HAP-1 (cell line): ENCODE measurements around the gene CIITA.

Source experiments
- DNase-seq, 2 experiments: peaks; one replicate each; pipeline ENCODE4 v3.0.0-alpha.2; 2016 to 2020; ENCODE audit warnings: low spot score in 2 of 2
- H3K27me3 ChIP-seq: fragments of 250-450 bp; sonication (Bioruptor Pico); 2 replicates; pipeline ENCODE4 v1.5.1; 2020; ENCODE audit warnings: low read depth, mild to moderate bottlenecking, moderate library complexity
- H3K36me3 ChIP-seq: fragments of 250-450 bp; sonication (Bioruptor Pico); replicated peaks from 2 replicates; pipeline ENCODE4 v1.5.1; 2020; ENCODE audit warnings: mild to moderate bottlenecking
- H3K4me1 ChIP-seq: fragments of 250-450 bp; sonication (Bioruptor Pico); 2 replicates; pipeline ENCODE4 v1.5.1; 2020; ENCODE audit warnings: mild to moderate bottlenecking
- H3K4me3 ChIP-seq: fragments of 250-450 bp; sonication (Bioruptor Pico); 2 replicates; pipeline ENCODE4 v1.5.1; 2020; ENCODE audit warnings: mild to moderate bottlenecking, moderate library complexity
- H3K9me3 ChIP-seq: fragments of 250-450 bp; sonication (Bioruptor Pico); 2 replicates; pipeline ENCODE4 v1.5.1; 2020; ENCODE audit warnings: mild to moderate bottlenecking, moderate library complexity
- in situ Hi-C: fragments of 300-500 bp; cut with MboI; formaldehyde crosslinking; loops from 3 replicates; pipeline ENCODE4 v1.14.3; 2020; ENCODE audit warnings: low sequenced_read_pairs, inconsistent platforms, mixed read lengths

The CIITA gene

GRCh38 chr16:10943064-10943353, 66.0 kb downstream of the CIITA start:
- H3K27me3 ChIP-seq = no peaks in the 10 kb centered on the region
- H3K4me3 ChIP-seq = peak overlapping the region; percentile 58
- peaks cover 32% of the 10 kb centered on the region for H3K4me1 ChIP-seq
- DNase-seq = no peak
- H3K9me3 ChIP-seq = no peaks in the 10 kb centered on the region
- 0 out of 2 replicates have a peak, but pooled peaks cover 3% of the 10 kb centered on the region for H3K36me3 ChIP-seq
- in situ Hi-C loops = no loop called here

GRCh38 chr16:10944249-10945064, 67.5 kb downstream of the CIITA start, which contains the start of gene CLEC16A:
CLEC16A (plus strand) TSS chr16:10944564; CDS start chr16:10944718, 154 bp downstream.
- H3K4me1 ChIP-seq = peaks cover 32% of the 10 kb centered on the region
- in situ Hi-C loops = no loop called here

GRCh38 chr16:10945065-10945787, 68.2 kb downstream of the CIITA start:
- Histone ChIP-seq H3K9me3 (no peaks in the 10 kb centered on the region), H3K36me3 (0 out of 2 replicates have a peak, but pooled peaks cover under 1% of the 10 kb centered on the region), H3K4me3 (peak overlapping the region; percentile 90), H3K27me3 (no peaks in the 10 kb centered on the region), H3K4me1 (peaks cover 26% of the 10 kb centered on the region)
- in situ Hi-C loops = no loop called here
- DNase-seq = peak in 1 of 2 experiments; percentile 5

More at GRCh38 chr16:10944249-10945064, 67.5 kb downstream of the CIITA start, which contains the start of gene CLEC16A:
- no peaks in the 10 kb centered on the region for H3K27me3 ChIP-seq
- H3K9me3 ChIP-seq = no peaks in the 10 kb centered on the region
- H3K4me3 ChIP-seq = peak within 1 kb of the TSS; percentile 90
- H3K36me3 ChIP-seq = 0 out of 2 replicates have a peak, but pooled peaks cover 3% of the 10 kb centered on the region
- DNase-seq = peak; percentile 92 to 97

GRCh38 chr16:10946308-10946707, 69.3 kb downstream of the CIITA start:
- Histone ChIP-seq H3K4me3 (no peak overlapping the region), H3K36me3 (no peaks in the 10 kb centered on the region), H3K4me1 (peaks cover 23% of the 10 kb centered on the region), H3K27me3 (no peaks in the 10 kb centered on the region), H3K9me3 (no peaks in the 10 kb centered on the region)
- DNase-seq = peak in 1 of 2 experiments; percentile 38
- in situ Hi-C loops = no loop called here

- no peaks in the 10 kb centered on the region for H3K9me3 ChIP-seq
- no peaks in the 10 kb centered on the region for H3K36me3 ChIP-seq
- no peak overlapping the region for H3K4me3 ChIP-seq
- H3K4me1 ChIP-seq = peaks cover 23% of the 10 kb centered on the region
- DNase-seq = no peak
- no peaks in the 10 kb centered on the region for H3K27me3 ChIP-seq
- in situ Hi-C loops = no loop called here
Observed at GRCh38 chr16:10947211-10947787, 70.3 kb downstream of the CIITA start.

GRCh38 chr16:10949424-10949970, 72.5 kb downstream of the CIITA start:
- Histone ChIP-seq H3K36me3 (no peaks in the 10 kb centered on the region), H3K9me3 (no peaks in the 10 kb centered on the region), H3K4me1 (peaks cover 8% of the 10 kb centered on the region), H3K27me3 (no peaks in the 10 kb centered on the region), H3K4me3 (no peak overlapping the region)
- in situ Hi-C loops = no loop called here
- peak; percentile 4 to 26 for DNase-seq

- DNase-seq = no peak
- Histone ChIP-seq H3K4me1 (peaks cover 6% of the 10 kb centered on the region), H3K36me3 (no peaks in the 10 kb centered on the region), H3K27me3 (no peaks in the 10 kb centered on the region), H3K4me3 (no peak overlapping the region), H3K9me3 (no peaks in the 10 kb centered on the region)
- in situ Hi-C loops = loop anchor here (25.0 kb wide), 2 partner anchors 562 to 687 kb away; no protein-coding TSS in a partner anchor
Observed at GRCh38 chr16:10950393-10950792, 73.4 kb downstream of the CIITA start.

- no peaks in the 10 kb centered on the region for H3K9me3 ChIP-seq
- in situ Hi-C loops = loop anchor here (25.0 kb wide), 2 partner anchors 561 to 686 kb away; no protein-coding TSS in a partner anchor
- DNase-seq = no peak
- H3K4me1 ChIP-seq = peaks cover 1% of the 10 kb centered on the region; the same call in 1 of the 2 replicates
- H3K27me3 ChIP-seq = no peaks in the 10 kb centered on the region
- no peak overlapping the region for H3K4me3 ChIP-seq
- no peaks in the 10 kb centered on the region for H3K36me3 ChIP-seq
Observed at GRCh38 chr16:10951026-10951425, 74.0 kb downstream of the CIITA start.

DNA sequence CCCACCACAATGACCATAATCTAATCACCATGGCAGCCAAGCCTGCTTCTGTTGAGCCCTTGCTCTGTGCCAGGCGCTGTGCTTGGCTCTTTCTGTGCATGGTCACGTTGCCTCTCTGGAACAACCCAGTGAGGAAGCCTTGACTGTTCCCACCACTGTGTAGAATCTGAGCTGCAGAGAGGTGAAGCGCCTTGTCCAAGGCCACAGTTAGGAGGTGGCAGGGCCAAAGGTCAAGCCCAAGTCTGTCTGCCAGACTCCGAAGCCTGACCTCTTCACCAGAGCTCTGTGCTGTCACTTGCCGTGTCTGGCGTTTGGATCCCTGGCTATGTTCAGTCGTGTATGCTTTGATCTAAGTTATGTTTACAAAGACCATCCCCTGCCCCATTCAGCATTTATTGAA, 77.9 kb downstream of the CIITA start:
- no peak for DNase-seq
- no peaks in the 10 kb centered on the region for H3K4me1 ChIP-seq
- no peak overlapping the region for H3K4me3 ChIP-seq
- H3K27me3 ChIP-seq = no peaks in the 10 kb centered on the region
- H3K36me3 ChIP-seq = no peaks in the 10 kb centered on the region
- in situ Hi-C loops = loop anchor here (25.0 kb wide), 2 partner anchors 557 to 682 kb away; no protein-coding TSS in a partner anchor
- H3K9me3 ChIP-seq = no peaks in the 10 kb centered on the region

GRCh38 chr16:10957771-10958482, 80.9 kb downstream of the CIITA start:
- in situ Hi-C loops = loop anchor here (25.0 kb wide), 2 partner anchors 554 to 679 kb away; no protein-coding TSS in a partner anchor
- Histone ChIP-seq H3K36me3 (0 out of 2 replicates have a peak, but pooled peaks cover 2% of the 10 kb centered on the region), H3K9me3 (no peaks in the 10 kb centered on the region), H3K4me1 (no peaks in the 10 kb centered on the region), H3K4me3 (no peak overlapping the region), H3K27me3 (no peaks in the 10 kb centered on the region)
- DNase-seq = no peak

DNA sequence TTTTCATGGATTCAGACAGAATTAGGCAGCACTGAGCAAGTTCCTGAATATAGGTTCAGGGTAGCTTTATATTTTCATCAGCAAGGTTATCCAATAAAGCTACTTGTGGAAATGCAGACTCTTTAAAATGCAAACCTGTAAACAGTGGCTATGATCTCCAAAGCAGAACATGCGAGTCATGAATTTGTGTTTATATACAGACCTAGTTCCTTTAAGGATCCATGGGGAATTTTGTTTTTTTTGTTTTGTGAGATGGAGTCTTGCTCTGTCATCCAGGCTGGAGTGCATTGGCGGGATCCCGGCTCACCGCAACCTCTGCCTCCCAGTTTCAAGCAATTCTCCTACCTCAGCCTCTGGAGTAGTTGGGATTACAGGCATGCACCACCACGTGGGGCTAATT, 82.2 kb downstream of the CIITA start:
- Histone ChIP-seq H3K9me3 (no peaks in the 10 kb centered on the region), H3K4me3 (no peak overlapping the region), H3K4me1 (peaks cover under 1% of the 10 kb centered on the region; the same call in 1 of the 2 replicates), H3K27me3 (no peaks in the 10 kb centered on the region), H3K36me3 (peaks cover 2% of the 10 kb centered on the region; the same call in 1 of the 2 replicates)
- DNase-seq = no peak
- in situ Hi-C loops = loop anchor here (25.0 kb wide), 2 partner anchors 553 to 678 kb away; no protein-coding TSS in a partner anchor

DNA sequence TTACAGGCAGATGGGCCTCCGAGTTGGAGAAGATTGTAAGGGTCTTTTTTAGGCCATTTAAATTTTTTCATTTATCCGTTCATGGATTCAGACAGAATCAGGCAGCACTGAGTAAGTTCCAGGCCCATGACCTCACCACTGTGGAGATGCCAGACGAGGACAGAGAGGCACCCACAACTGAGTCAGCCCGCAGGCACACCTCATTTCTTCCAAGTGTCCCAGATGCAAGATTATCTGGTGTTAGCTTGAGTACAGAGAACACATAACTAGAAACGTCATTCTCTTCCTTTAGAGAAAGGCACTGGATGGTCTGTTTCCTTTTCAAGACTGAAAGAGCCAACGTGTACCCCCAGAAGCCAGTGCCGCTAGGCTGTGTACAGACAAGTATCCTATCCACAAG, 84.2 kb downstream of the CIITA start:
- Histone ChIP-seq H3K4me1 (peaks cover 2% of the 10 kb centered on the region; the same call in 1 of the 2 replicates), H3K36me3 (peaks cover 2% of the 10 kb centered on the region), H3K4me3 (no peak overlapping the region), H3K27me3 (no peaks in the 10 kb centered on the region), H3K9me3 (no peaks in the 10 kb centered on the region)
- no peak for DNase-seq
- in situ Hi-C loops = loop anchor here (10.0 to 25.0 kb wide), 3 partner anchors 404 to 676 kb away; no protein-coding TSS in a partner anchor
